Neuronal stem cell (in vitro differentiated cells): ENCODE measurements around the gene ANO6.

ENCODE experiments used
- DNase-seq: peaks from one replicate; pipeline ENCODE4 v3.0.0-alpha.2; 2013; ENCODE audit warnings: low spot score
- H2AFZ ChIP-seq: one replicate; pipeline ENCODE4 v1.6.1; 2013; ENCODE audit warnings: mild to moderate bottlenecking, low read length, inconsistent platforms
- H2AK5ac ChIP-seq: 2 replicates; pipeline ENCODE4 v1.6.1; 2013; ENCODE audit warnings: low read depth, mild to moderate bottlenecking, inconsistent platforms, low read length, moderate library complexity, mixed read lengths
- H2BK120ac ChIP-seq: 2 replicates; pipeline ENCODE4 v1.6.1; 2013; ENCODE audit warnings: low read depth, mild to moderate bottlenecking, inconsistent platforms, low read length, moderate library complexity, mixed read lengths
- H2BK12ac ChIP-seq: one replicate; pipeline ENCODE4 v1.6.1; 2013; ENCODE audit warnings: low read length, inconsistent platforms
- H2BK15ac ChIP-seq: 2 replicates; pipeline ENCODE4 v1.6.1; 2013; ENCODE audit warnings: mild to moderate bottlenecking, low read length, inconsistent platforms, mixed read lengths
- H2BK5ac ChIP-seq: one replicate; pipeline ENCODE4 v1.6.1; 2013; ENCODE audit warnings: inconsistent platforms, mild to moderate bottlenecking, low read length, moderate library complexity
- H3K14ac ChIP-seq: one replicate; pipeline ENCODE4 v1.6.1; 2013; ENCODE audit warnings: low read length, inconsistent platforms
- H3K18ac ChIP-seq: 2 replicates; pipeline ENCODE4 v1.6.1; 2013; ENCODE audit warnings: low read length, inconsistent platforms
- H3K23ac ChIP-seq: 2 replicates; pipeline ENCODE4 v1.6.1; 2013; ENCODE audit warnings: low read depth, mild to moderate bottlenecking, mixed read lengths, low read length, inconsistent platforms; ENCODE audit not compliant: poor library complexity
- H3K27ac ChIP-seq: replicated peaks from 3 replicates; pipeline ENCODE4 v1.5.1; 2013; ENCODE audit warnings: low read length, inconsistent platforms
- H3K27me3 ChIP-seq, 3 experiments: 2 replicates each; pipeline ENCODE4 v1.6.1; 2013; ENCODE audit warnings: low read length in 3 of 3, mild to moderate bottlenecking in 2 of 3, inconsistent platforms in 1 of 3, low read depth in 1 of 3, mixed read lengths in 1 of 3, moderate library complexity in 1 of 3; ENCODE audit not compliant: control insufficient read depth in 3 of 3, insufficient read depth in 3 of 3
- H3K36me3 ChIP-seq, 2 donors: replicated peaks in 1 of 2; 2 replicates each; pipeline ENCODE4 v1.6.1; 2013; ENCODE audit warnings: low read length in 2 of 2; ENCODE audit not compliant: control insufficient read depth in 2 of 2, insufficient read depth in 2 of 2
- H3K4ac ChIP-seq: 2 replicates; pipeline ENCODE4 v1.6.1; 2013; ENCODE audit warnings: inconsistent platforms, mild to moderate bottlenecking, low read length, moderate library complexity
- H3K4me1 ChIP-seq, 2 donors: 1 replicate in 1 of 2; 2 replicates in 1 of 2; pipeline ENCODE4 v1.6.1; 2013; ENCODE audit warnings: low read length in 2 of 2, low read depth in 1 of 2; ENCODE audit not compliant: control insufficient read depth in 2 of 2, insufficient read depth in 1 of 2
- H3K4me2 ChIP-seq: one replicate; pipeline ENCODE4 v1.6.1; 2013; ENCODE audit warnings: mild to moderate bottlenecking, low read length, inconsistent platforms; ENCODE audit not compliant: insufficient read depth, poor library complexity, severe bottlenecking
- H3K4me3 ChIP-seq, 2 donors: 2 replicates each; pipeline ENCODE4 v1.5.1; 2013; ENCODE audit warnings: low read length in 2 of 2, mild to moderate bottlenecking in 2 of 2, inconsistent platforms in 1 of 2, moderate library complexity in 1 of 2
- H3K79me1 ChIP-seq: one replicate; pipeline ENCODE4 v1.6.1; 2013; ENCODE audit warnings: low read depth, mild to moderate bottlenecking, inconsistent platforms, low read length, moderate library complexity
- H3K9ac ChIP-seq: one replicate; pipeline ENCODE4 v1.6.1; 2013; ENCODE audit warnings: mild to moderate bottlenecking, low read depth, low read length, inconsistent platforms; ENCODE audit not compliant: poor library complexity
- H3K9me3 ChIP-seq, 2 donors: replicated peaks in 1 of 2; 2 replicates each; pipeline versions ENCODE3 to v1.6.1; 2013; ENCODE audit warnings: low read length in 2 of 2, mild to moderate bottlenecking in 2 of 2, inconsistent platforms in 1 of 2, low read depth in 1 of 2, mixed read lengths in 1 of 2, moderate library complexity in 1 of 2; ENCODE audit not compliant: control insufficient read depth in 2 of 2, insufficient read depth in 1 of 2
- H4K8ac ChIP-seq: one replicate; pipeline ENCODE4 v1.6.1; 2013; ENCODE audit warnings: low read depth, mild to moderate bottlenecking, inconsistent platforms, low read length, moderate library complexity
- H4K91ac ChIP-seq: one replicate; pipeline ENCODE4 v1.6.1; 2013; ENCODE audit warnings: low read length, low read depth, mild to moderate bottlenecking, inconsistent platforms; ENCODE audit not compliant: poor library complexity
- WGBS, 2 donors: extraction: QIAGEN DNeasy Blood & Tissue Kit; methylation state at CpG; one replicate each; pipeline ENCODE4 v1.1.7; 2013; ENCODE audit warnings: missing lambda C conversion rate in 2 of 2, mixed read lengths in 1 of 2; ENCODE audit not compliant: insufficient read length in 2 of 2, insufficient replicate concordance in 1 of 2; ENCODE audit errors: extremely low coverage in 2 of 2; 5-methylcytosine and 5-hydroxymethylcytosine counted together

ANO6 gene

DNA sequence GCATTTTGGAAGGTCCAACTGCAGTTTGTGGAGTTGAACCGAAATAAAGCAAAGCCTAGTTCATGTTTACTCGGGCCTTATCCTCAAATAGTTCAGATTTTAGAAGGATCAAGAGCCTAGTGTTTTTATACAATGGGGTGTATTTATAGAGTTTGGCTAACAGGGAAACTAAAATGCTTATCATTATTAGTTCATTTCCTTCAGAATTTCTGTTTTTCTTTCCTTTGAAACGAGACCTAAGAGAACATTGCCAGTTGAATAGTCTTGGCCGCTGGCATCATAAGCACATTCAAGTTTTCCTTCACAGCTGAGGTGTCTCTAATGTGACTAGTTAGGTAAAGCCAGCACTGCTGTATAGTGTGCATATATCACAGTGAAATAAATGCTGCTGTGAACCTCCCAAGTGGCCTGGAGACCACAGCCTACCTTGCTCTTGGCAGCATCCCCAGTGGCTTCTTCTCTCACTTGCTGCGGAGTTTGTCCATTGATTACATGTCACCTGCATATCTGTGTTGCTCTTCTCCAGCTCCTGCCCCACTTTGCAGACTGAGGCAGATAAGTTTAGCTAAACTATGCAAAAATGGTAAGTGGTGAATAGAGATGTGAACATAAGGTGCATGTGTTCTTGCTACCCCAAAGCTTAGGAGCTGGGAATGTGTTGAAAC, 88.8 kb downstream of the ANO6 start:
- no peak for DNase-seq
- peaks cover 0 to 10% of the 10 kb centered on the region in 2 donors for H3K36me3 ChIP-seq
- no peak overlapping the region for H2BK5ac ChIP-seq
- H4K8ac ChIP-seq = no peak overlapping the region
- H3K4me2 ChIP-seq = no peak overlapping the region
- no peak overlapping the region for H2BK12ac ChIP-seq
- WGBS, 2 donors = no CpG with 5 or more reads among the region's 5 CpGs
- H4K91ac ChIP-seq = no peak overlapping the region
- no peaks in the 10 kb centered on the region for H3K27me3 ChIP-seq
- H3K9ac ChIP-seq = no peak overlapping the region
- no peak overlapping the region for H3K27ac ChIP-seq
- H2BK120ac ChIP-seq = no peak overlapping the region
- no peak overlapping the region for H2BK15ac ChIP-seq
- H3K4me1 ChIP-seq = peaks cover 0 to 1% of the 10 kb centered on the region in 2 donors
- H3K79me1 ChIP-seq = no peaks in the 10 kb centered on the region
- no peak overlapping the region for H3K23ac ChIP-seq
- H3K9me3 ChIP-seq = no peaks in the 10 kb centered on the region
- H3K18ac ChIP-seq = no peak overlapping the region
- H3K4ac ChIP-seq = no peak overlapping the region
- no peak overlapping the region for H3K4me3 ChIP-seq
- no peak overlapping the region for H3K14ac ChIP-seq
- no peak overlapping the region for H2AK5ac ChIP-seq
- no peak overlapping the region for H2AFZ ChIP-seq

DNA sequence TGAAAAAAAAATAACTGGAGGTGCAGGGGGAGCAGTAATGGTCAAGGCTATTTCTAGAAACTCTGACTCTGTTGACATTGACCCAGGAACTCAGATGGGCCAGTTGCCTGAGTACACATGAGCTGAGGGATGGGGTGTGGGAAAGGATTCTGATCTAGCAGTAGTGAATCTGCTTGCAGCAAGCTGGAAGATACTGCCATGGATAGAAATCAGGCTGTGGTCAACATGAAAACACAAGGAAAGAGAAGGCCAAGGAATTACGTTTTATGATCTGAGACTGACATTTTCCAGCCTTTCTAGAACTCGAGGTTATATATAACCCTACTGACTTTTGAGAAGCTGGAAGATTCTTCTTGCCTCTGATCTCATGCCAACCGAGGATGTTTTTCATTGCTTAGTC, 90.0 kb downstream of the ANO6 start:
- no peaks in the 10 kb centered on the region for H3K79me1 ChIP-seq
- H3K9ac ChIP-seq = no peak overlapping the region
- H3K18ac ChIP-seq = no peak overlapping the region
- H2BK5ac ChIP-seq = no peak overlapping the region
- H4K91ac ChIP-seq = no peak overlapping the region
- H3K23ac ChIP-seq = no peak overlapping the region
- no peak overlapping the region for H2AFZ ChIP-seq
- WGBS, 2 donors = no CpG with 5 or more reads among the region's 3 CpGs
- no peak overlapping the region for H3K14ac ChIP-seq
- H3K4me2 ChIP-seq = no peak overlapping the region
- H3K4me1 ChIP-seq = peaks cover 0 to 1% of the 10 kb centered on the region in 2 donors
- H2BK120ac ChIP-seq = no peak overlapping the region
- no peaks in the 10 kb centered on the region for H3K9me3 ChIP-seq
- H2AK5ac ChIP-seq = no peak overlapping the region
- peaks cover 0 to 10% of the 10 kb centered on the region in 2 donors for H3K36me3 ChIP-seq
- no peak overlapping the region for H2BK12ac ChIP-seq
- H3K27me3 ChIP-seq = no peaks in the 10 kb centered on the region
- H2BK15ac ChIP-seq = no peak overlapping the region
- no peak overlapping the region for H3K4ac ChIP-seq
- DNase-seq = no peak
- no peak overlapping the region for H3K4me3 ChIP-seq
- H4K8ac ChIP-seq = no peak overlapping the region
- H3K27ac ChIP-seq = no peak overlapping the region

DNA sequence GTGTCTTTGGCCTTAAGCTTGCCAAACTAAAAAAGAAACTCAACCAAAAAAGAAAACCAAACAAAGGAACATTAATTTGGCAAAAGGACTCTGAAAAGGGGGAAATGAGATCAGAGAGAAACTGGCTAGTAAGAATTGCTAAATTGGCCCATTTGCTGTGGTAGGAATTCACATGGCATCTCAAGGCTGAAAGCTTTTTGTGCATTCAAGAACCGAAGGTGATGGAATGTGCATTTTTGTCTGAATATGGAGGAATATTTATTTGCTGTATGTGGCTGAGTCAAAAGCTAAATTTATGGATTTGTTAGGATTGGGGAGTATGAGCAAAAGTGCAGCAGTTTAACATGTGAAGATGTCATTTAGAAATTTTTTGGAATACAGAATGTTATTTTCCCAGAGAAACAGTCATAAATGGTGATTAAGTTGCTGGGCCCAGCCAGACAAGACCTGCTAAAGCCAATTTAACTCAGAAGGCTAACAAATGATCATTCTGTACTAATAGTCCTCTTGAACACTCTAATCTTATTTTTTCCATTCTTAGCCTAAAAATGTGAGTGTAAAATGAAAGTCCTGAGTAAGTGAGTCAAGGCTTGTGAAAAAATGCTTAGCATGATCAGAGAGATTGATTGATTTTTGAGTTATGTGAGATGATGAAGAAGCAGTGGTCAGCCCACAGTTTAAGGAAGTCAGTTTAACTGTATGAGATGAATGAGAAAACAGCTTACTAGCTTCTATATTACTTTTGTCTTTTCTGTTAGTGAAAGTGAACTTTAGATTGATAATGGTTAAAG, 94.1 kb downstream of the ANO6 start:
- no peak overlapping the region for H3K4ac ChIP-seq
- no peak overlapping the region for H2BK120ac ChIP-seq
- no peak for DNase-seq
- no peak overlapping the region for H4K8ac ChIP-seq
- no peaks in the 10 kb centered on the region for H3K27me3 ChIP-seq
- no peak overlapping the region for H3K18ac ChIP-seq
- no peak overlapping the region for H2AK5ac ChIP-seq
- no peak overlapping the region for H2AFZ ChIP-seq
- H3K9me3 ChIP-seq = no peaks in the 10 kb centered on the region
- H3K23ac ChIP-seq = no peak overlapping the region
- no peak overlapping the region for H3K9ac ChIP-seq
- H2BK12ac ChIP-seq = no peak overlapping the region
- WGBS, 2 donors = no CpG with 5 or more reads among the region's 1 CpG
- H2BK5ac ChIP-seq = no peak overlapping the region
- no peak overlapping the region for H3K14ac ChIP-seq
- H3K4me1 ChIP-seq = no peaks in the 10 kb centered on the region
- no peak overlapping the region for H2BK15ac ChIP-seq
- H3K4me2 ChIP-seq = no peak overlapping the region
- H3K4me3 ChIP-seq = no peak overlapping the region
- H3K36me3 ChIP-seq = peaks cover 0 to 9% of the 10 kb centered on the region in 2 donors
- H3K27ac ChIP-seq = no peak overlapping the region
- H4K91ac ChIP-seq = no peak overlapping the region
- H3K79me1 ChIP-seq = no peaks in the 10 kb centered on the region

DNA sequence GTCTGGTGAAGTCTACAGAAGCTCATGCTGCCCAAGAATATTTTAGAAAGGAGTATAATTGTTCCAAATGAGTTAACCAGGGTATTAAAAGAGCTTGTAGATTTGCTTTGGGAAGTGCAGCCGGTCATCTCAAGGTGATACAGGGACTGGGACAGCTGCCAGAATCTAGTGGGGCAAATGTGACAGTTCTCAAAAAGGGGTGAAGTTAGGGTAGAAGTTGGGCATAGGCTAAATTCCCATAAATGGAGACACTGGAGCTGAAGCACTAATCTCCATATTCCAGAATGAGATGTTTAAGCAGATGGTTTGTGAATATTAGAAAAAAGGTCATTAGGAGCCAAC, 94.7 kb downstream of the ANO6 start:
- Histone ChIP-seq H2BK120ac (no peak overlapping the region), H3K4me1 (no peaks in the 10 kb centered on the region), H3K9ac (no peak overlapping the region), H3K4ac (no peak overlapping the region), H4K91ac (no peak overlapping the region), H3K23ac (no peak overlapping the region), H2AFZ (no peak overlapping the region), H3K14ac (no peak overlapping the region), H3K27me3 (no peaks in the 10 kb centered on the region), H3K36me3 (peaks cover 0 to 12% of the 10 kb centered on the region in 2 donors), H3K18ac (no peak overlapping the region), H2BK5ac (no peak overlapping the region), H4K8ac (no peak overlapping the region), H3K79me1 (no peaks in the 10 kb centered on the region), H3K4me2 (no peak overlapping the region), H3K9me3 (no peaks in the 10 kb centered on the region), H2BK12ac (no peak overlapping the region), H3K27ac (no peak overlapping the region), H3K4me3 (no peak overlapping the region), H2AK5ac (no peak overlapping the region), H2BK15ac (no peak overlapping the region)
- no peak for DNase-seq
- no CpG with 5 or more reads among the region's 1 CpG for WGBS, 2 donors
